Mesenteric fat pad (tissue), 1 donor: ENCODE data around the gene TNS2. TPM values are rescaled to one million over a fixed set of nuclear protein-coding genes. Genes with fewer than 3 reads are reported as not detected.

Source experiments
- DNase-seq: peaks from one replicate; pipeline ENCODE4 v3.0.0-alpha.2; 2020; ENCODE audit warnings: low spot score
- total RNA-seq: library from RNA; stranded (reverse); fragmentation: NEBNext Ultra II Directional; extraction: Animal tissue kit (Norgen Biotek cat#: 25700); gene quantifications from one replicate; pipeline ENCODE4 v1.2.1, GENCODE V29; 2021
- donor health status: DM: yes; HTN: yes; CAD: no.

Gene TNS2
- total RNA-seq, 1 donor from 2014 or later: 210 TPM

GRCh38 chr12:53093777-53094393 is 44.0 kb downstream of the TNS2 start:
- DNase-seq: peak; percentile 65

- peak; percentile 47 for DNase-seq
Measured at GRCh38 chr12:53094394-53094787, 44.5 kb downstream of the TNS2 start.

GRCh38 chr12:53094796-53095595 is 45.1 kb downstream of the TNS2 start:
- DNase-seq: peak; percentile 39

- DNase-seq: peak; percentile 26
Measured at GRCh38 chr12:53095596-53095895, 45.7 kb downstream of the TNS2 start.

- DNase-seq: peak; percentile 91
Measured at GRCh38 chr12:53096089-53096741, 46.4 kb downstream of the TNS2 start.

- DNase-seq: peak; percentile 49
Measured at GRCh38 chr12:53096759-53097158, 46.9 kb downstream of the TNS2 start.

- peak; percentile 78 for DNase-seq
Measured at GRCh38 chr12:53097207-53097563, 47.3 kb downstream of the TNS2 start.

GRCh38 chr12:53097564-53098353 is 47.9 kb downstream of the TNS2 start, which contains the start of gene IGFBP6:
Gene IGFBP6 (plus strand): TSS chr12:53097667. CDS start chr12:53097718, 51 bp downstream.
- DNase-seq: peak; percentile 91

- DNase-seq: peak; percentile 84
Measured at GRCh38 chr12:53098354-53098981, 48.6 kb downstream of the TNS2 start.

GRCh38 chr12:53099071-53099882 is 49.4 kb downstream of the TNS2 start:
- DNase-seq: peak; percentile 97

GRCh38 chr12:53100466-53101151 is 50.7 kb downstream of the TNS2 start:
- peak; percentile 82 for DNase-seq

- DNase-seq: peak; percentile 24
Measured at GRCh38 chr12:53101266-53101665, 51.4 kb downstream of the TNS2 start.

- peak; percentile 64 for DNase-seq
Measured at GRCh38 chr12:53101931-53102781, 52.3 kb downstream of the TNS2 start.

- DNase-seq: peak; percentile 89
Measured at GRCh38 chr12:53102883-53103807, 53.3 kb downstream of the TNS2 start, which contains the start of gene SOAT2. Gene SOAT2 (plus strand): TSS chr12:53103486. CDS start chr12:53103578, 92 bp downstream.

GRCh38 chr12:53103860-53104305 is 54.0 kb downstream of the TNS2 start:
- DNase-seq: peak; percentile 37

GRCh38 chr12:53105256-53105655 is 55.4 kb downstream of the TNS2 start:
- DNase-seq: peak; percentile 64
